ENCODE data around the gene ZNF563. TPM values are rescaled to one million over a fixed set of nuclear protein-coding genes. Genes with fewer than 3 reads are reported as not detected.
"Not testable (repeated sequence)": the region's sequence is repeated elsewhere in the genome, so short reads cannot be mapped to it uniquely, and the experiment has no call there.

Gene ZNF563
- 4.1 TPM for total RNA-seq
- polyA plus RNA-seq (ENCODE audit: insufficient read depth in 1 of 8, insufficient read length in 8 of 8, low replicate concordance in 1 of 8): 1 to 10 TPM; 1.7 to 3.3 (median 2.0) TPM
- long read RNA-seq, donor 1: 0 reads
- long read RNA-seq, donor 2, partial matches to known transcripts: 0 of 1 reads
- long read RNA-seq, donor 2, other reads (novel, unspliced or antisense): 0 of 1 reads
- long read RNA-seq, donor 3: 0 reads
- long read RNA-seq, donor 4: 0 reads
- long read RNA-seq, donor 5, partial matches to known transcripts: 0 of 1 reads
- long read RNA-seq, donor 5, other reads (novel, unspliced or antisense): 0 of 1 reads
- long read RNA-seq, donor 6, partial matches to known transcripts: 0 of 1 reads
- long read RNA-seq, donor 6, other reads (novel, unspliced or antisense): 0 of 1 reads
- long read RNA-seq, donor 7, partial matches to known transcripts: 0 of 1 reads
- long read RNA-seq, donor 7, other reads (novel, unspliced or antisense): 0 of 1 reads
- long read RNA-seq, donor 8, partial matches to known transcripts: 0 of 3 reads
- long read RNA-seq, donor 8, other reads (novel, unspliced or antisense): 0 of 3 reads
- long read RNA-seq, donor 9, partial matches to known transcripts: 0 of 1 reads
- long read RNA-seq, donor 9, other reads (novel, unspliced or antisense): 0 of 1 reads
- long read RNA-seq, donor 10, partial matches to known transcripts: 0 of 1 reads
- long read RNA-seq, donor 10, other reads (novel, unspliced or antisense): 0 of 1 reads
- long read RNA-seq, donor 11: 0 reads

DNA sequence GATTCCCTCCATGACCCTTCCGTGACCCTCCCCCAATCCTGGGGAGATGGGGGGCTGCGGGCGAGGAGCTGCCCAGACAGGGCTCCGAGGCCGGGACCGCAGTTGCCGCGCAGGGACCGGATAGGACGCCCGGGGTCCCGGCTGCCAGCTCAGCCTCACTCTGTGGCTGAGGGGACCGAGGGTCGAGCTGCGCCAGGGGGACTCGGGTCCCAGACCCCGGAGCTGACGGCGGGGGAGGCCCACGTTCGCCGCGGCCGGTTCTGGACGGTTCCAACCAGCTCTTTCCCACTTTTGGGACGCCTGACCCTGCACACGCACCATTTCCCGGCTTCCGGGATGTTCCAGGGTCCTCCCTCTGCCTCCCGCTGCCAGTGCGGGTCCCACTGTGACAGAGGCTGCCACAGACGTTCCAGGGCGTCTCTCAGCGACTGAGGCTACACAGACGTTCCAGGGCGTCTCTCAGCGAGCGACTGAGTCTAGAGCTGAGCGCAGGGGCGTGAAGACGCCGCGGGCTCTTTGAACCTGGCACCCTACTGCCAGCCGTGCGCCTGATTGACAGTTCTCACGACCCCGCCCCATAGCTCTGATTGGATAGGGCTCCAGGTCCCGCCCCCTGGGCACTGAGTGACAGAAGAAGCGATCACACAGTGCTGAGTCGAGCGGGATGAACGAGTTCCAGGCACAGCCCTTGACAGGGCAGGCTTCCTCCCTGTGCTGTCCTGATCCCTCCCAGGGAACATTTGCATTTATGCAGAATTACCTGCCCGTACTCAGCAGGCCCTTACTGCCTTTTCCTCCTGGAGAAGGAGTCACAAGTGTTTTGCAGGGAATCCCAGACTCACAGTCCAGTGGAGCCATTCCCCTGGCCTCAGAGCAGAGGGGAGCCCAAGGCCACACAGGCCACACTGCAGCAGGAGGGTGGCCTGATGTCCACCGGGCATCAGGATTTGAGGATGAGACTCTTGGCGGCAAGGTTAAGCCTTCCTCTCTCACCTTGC is at the start of gene ZNF563:
ZNF563 (minus strand) TSS at position 472 of the 998 bp plus-strand sequence; CDS start at position 321, 151 bp downstream.
- DNase-seq: peak; percentile 98
- no peaks in the 10 kb centered on the region for H3K36me3 ChIP-seq (ENCODE audit: control insufficient read depth, insufficient read depth, low read length)
- WGBS (ENCODE audit: insufficient coverage): under 1% methylated on average over 50 of the region's 55 CpGs
- peak within 1 kb of the TSS; percentile 85 for H3K27ac ChIP-seq (ENCODE audit: low read length)
- peaks cover 14% of the 10 kb centered on the region for H3K4me1 ChIP-seq (ENCODE audit: control insufficient read depth, insufficient read depth, low read length)
- no peaks in the 10 kb centered on the region for H3K9me3 ChIP-seq (replicated peaks; ENCODE audit: control insufficient read depth, low read depth, low read length)
- peak within 1 kb of the TSS; percentile 97 for H3K4me3 ChIP-seq (ENCODE audit: low read length)
- no peaks in the 10 kb centered on the region for H3K27me3 ChIP-seq (ENCODE audit: control insufficient read depth, insufficient read depth, low read length)

DNA sequence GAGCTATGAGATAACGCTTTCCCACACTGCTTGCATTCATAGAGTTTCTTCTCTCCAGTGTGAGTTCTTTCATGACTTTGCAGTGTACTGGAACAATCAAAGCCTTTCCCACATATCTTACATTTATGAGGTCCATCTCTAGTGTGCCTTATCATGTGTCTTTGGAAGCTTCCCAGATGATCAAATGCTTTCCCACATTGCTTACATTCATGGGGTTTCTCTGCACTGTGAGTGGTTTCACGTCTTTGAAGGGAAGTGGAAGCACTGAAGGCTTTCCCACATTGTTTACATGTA is 47.0 kb upstream of the ZNF563 start:
- H3K36me3 ChIP-seq (ENCODE audit: control insufficient read depth, insufficient read depth, low read length): peaks cover 4% of the 10 kb centered on the region
- WGBS (ENCODE audit: insufficient coverage): no CpG with 5 or more reads among the region's 2 CpGs
- H3K27ac ChIP-seq (ENCODE audit: low read length): no peak overlapping the region
- no peaks in the 10 kb centered on the region for H3K4me1 ChIP-seq (ENCODE audit: control insufficient read depth, insufficient read depth, low read length)
- no peaks in the 10 kb centered on the region for H3K27me3 ChIP-seq (ENCODE audit: control insufficient read depth, insufficient read depth, low read length)
- DNase-seq: no peak
- H3K4me3 ChIP-seq (ENCODE audit: low read length): no peak overlapping the region
- peaks cover 4% of the 10 kb centered on the region for H3K9me3 ChIP-seq (replicated peaks; ENCODE audit: control insufficient read depth, low read depth, low read length)

DNA sequence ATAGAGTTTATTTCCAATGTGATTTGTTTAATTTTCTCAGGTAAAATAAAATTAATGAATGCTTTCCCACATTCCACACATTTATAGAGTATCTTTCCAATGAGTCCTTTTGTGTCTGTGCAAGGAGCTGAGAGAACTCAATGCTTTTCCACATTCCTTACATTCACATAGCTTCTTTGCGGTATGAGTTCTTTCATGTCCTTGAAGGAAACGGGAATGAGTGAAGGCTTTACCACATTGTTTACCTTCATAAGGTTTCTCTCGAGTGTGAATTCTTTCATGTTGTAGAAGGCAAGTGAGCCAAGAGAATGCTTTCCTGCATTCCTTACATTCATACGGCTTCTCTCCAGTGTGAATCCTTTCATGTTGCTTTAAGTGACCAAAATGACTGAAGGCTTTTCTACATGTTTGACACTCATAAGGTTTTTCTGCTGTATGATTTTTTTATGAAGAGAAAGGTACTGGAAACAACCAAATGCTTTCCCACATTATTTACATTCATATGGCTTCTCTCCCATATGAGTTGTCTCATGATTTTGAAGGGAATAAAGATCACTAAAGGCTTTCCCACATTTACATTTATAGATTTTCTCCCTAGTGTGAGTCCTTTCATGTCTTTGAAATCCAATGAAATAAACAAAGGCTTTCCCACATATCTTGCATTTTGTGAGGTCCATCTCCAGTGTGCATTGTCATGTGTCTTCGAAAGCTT is 46.5 kb upstream of the ZNF563 start:
- Histone ChIP-seq H3K4me3 (ENCODE audit: low read length) (no peak overlapping the region), H3K9me3 (replicated peaks; ENCODE audit: control insufficient read depth, low read depth, low read length) (peaks cover 4% of the 10 kb centered on the region), H3K27me3 (ENCODE audit: control insufficient read depth, insufficient read depth, low read length) (no peaks in the 10 kb centered on the region), H3K27ac (ENCODE audit: low read length) (no peak overlapping the region), H3K4me1 (ENCODE audit: control insufficient read depth, insufficient read depth, low read length) (no peaks in the 10 kb centered on the region), H3K36me3 (ENCODE audit: control insufficient read depth, insufficient read depth, low read length) (peaks cover 4% of the 10 kb centered on the region)
- DNase-seq: no peak
- WGBS (ENCODE audit: insufficient coverage): no CpG with 5 or more reads among the region's 5 CpGs

DNA sequence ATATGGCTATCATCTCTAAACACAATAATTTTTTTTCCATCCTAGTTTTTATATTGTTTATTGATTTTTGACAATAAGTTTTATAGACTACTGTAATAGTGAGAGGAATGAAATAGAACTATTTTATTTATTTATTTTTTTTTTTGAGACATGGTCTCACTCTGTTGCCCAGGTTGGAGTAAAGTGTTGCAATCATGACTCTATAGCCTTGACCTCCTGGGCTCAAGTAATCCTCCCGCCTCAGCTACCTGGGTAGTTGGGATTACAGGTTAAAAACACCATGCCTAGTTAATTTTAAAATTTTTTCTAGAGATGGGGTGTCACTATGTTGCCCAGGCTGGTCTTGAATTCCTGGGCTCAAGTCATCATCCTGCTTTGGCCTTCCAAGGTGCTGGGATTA is 40.6 kb upstream of the ZNF563 start:
- Histone ChIP-seq H3K9me3 (replicated peaks; ENCODE audit: control insufficient read depth, low read depth, low read length) (no peaks in the 10 kb centered on the region), H3K27me3 (ENCODE audit: control insufficient read depth, insufficient read depth, low read length) (no peaks in the 10 kb centered on the region), H3K4me1 (ENCODE audit: control insufficient read depth, insufficient read depth, low read length) (no peaks in the 10 kb centered on the region), H3K27ac (ENCODE audit: low read length) (no peak overlapping the region), H3K4me3 (ENCODE audit: low read length) (no peak overlapping the region), H3K36me3 (ENCODE audit: control insufficient read depth, insufficient read depth, low read length) (no peaks in the 10 kb centered on the region)
- no CpG with 5 or more reads among the region's 1 CpG for WGBS (ENCODE audit: insufficient coverage)
- DNase-seq: no peak

DNA sequence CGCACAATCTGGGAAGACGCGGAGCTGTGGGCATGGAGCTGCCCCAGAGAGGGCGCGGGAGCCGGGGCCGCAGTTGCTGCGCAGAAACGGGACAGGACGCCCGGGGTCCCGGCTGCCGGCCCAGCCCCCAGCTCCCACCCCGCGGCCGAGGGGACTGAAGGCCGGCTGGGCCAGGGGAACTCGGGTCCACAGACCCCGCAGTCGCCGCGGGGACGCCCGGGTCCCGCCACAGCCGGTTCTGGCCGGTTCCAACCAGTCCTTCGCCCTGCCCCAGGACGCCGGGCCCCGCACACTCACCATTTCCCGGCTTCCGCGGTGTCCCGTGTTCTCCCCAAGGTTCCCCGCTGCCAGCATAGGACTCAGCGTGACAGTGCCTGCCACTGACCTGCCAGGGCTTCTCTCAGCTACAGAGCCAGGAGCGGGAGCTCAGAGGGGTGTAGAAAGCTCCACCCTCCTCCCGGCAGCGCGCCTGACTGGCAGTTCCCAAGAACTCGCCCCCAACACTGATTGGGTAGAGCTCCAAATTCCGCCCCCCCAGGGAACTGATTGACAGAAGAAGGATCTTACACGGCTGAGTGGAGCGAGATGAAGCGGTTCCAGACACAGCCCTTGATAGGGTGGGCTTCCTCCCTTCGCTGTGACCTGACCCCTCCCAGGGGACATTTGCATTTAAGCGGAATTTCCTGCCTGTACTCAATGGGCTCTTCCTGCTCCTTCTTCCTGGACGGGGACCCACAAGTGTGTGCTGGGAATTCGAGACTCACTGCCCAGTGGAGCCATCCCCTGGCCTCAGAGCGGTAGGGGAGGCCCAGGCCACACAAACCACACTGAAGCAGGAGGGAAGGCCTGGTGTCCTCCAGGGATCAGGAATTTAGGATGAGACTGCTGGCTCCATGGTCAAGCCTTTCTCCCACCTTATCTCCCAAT is 32.1 kb upstream of the ZNF563 start, which contains the start of gene ZNF442:
ZNF442 (minus strand) TSS at position 448 of the 927 bp plus-strand sequence. CDS start 2,052 bp downstream, outside the sequence.
- Histone ChIP-seq H3K4me3 (ENCODE audit: low read length) (peak within 1 kb of the TSS; percentile 85), H3K36me3 (ENCODE audit: control insufficient read depth, insufficient read depth, low read length) (no peaks in the 10 kb centered on the region), H3K4me1 (ENCODE audit: control insufficient read depth, insufficient read depth, low read length) (peaks cover 9% of the 10 kb centered on the region), H3K27me3 (ENCODE audit: control insufficient read depth, insufficient read depth, low read length) (no peaks in the 10 kb centered on the region), H3K27ac (ENCODE audit: low read length) (peak within 1 kb of the TSS; percentile 95), H3K9me3 (replicated peaks; ENCODE audit: control insufficient read depth, low read depth, low read length) (no peaks in the 10 kb centered on the region)
- peak; percentile 99 for DNase-seq
- WGBS (ENCODE audit: insufficient coverage): under 1% methylated on average over 44 of the region's 51 CpGs

DNA sequence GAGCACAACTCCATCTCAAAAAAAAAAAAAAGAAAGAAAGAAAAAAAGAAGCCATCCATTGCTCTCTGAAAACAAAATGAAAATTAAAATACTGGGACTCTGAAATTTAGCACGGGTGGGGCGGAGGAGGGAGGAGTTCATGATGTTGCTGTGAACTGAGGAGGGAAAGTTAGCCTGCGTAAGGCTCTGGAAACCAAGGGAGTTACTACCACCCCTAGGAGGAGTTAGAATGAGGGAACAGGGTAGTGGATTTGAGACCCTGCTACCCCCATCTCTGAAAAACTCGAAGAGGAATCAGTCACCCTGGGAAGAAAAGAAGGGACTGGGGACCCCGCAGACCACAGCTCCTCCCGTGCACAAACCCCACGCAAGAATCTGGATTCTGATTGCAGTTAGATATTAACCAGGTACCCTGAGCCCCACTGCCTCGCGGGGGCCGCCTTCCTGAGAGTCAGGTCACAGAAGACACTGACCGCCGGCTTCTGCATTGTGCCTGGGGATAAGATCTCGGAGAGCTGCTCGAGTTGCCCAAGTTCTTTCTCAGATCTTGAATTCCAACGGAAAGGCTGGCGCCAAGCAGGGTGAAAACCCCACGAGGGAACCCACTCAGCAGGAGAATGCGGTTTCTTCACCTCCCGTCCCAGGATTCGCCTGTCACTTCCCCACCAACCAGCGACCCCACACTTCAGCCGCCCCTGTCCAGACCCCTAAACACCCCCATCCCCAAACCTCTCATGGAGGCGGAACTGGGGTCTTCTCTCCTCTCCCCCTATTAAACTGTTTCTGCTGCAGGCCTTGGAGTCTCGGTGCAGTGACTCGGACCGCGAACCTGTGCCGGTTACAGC is 31.2 kb upstream of the ZNF563 start:
- Histone ChIP-seq H3K9me3 (replicated peaks; ENCODE audit: control insufficient read depth, low read depth, low read length) (no peaks in the 10 kb centered on the region), H3K27me3 (ENCODE audit: control insufficient read depth, insufficient read depth, low read length) (no peaks in the 10 kb centered on the region), H3K27ac (ENCODE audit: low read length) (peak overlapping the region; percentile 95), H3K4me3 (ENCODE audit: low read length) (peak overlapping the region; percentile 85), H3K36me3 (ENCODE audit: control insufficient read depth, insufficient read depth, low read length) (no peaks in the 10 kb centered on the region), H3K4me1 (ENCODE audit: control insufficient read depth, insufficient read depth, low read length) (peaks cover 9% of the 10 kb centered on the region)
- under 1% methylated on average over 23 of the region's 28 CpGs for WGBS (ENCODE audit: insufficient coverage)
- DNase-seq: peak; percentile 49

DNA sequence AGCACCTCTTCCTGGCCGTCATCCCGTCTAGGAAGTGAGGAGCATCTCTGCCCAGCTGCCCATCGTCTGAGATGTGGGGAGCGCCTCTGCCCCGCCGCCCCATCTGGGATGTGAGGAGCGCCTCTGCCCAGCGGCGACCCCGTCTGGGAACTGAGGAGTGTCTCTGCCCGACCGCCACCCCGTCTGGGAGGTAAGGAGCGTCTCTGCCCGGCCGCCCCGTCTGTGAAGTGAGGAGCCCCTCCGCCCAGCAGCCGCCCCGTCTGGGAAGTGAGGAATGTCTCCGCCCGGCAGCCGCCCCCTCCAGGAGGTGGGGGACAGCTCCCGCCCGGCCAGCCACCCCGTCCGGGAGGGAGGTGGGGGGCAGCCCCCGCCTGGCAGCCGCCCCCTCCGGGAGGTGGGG is 28.8 kb upstream of the ZNF563 start:
- H3K9me3 ChIP-seq (replicated peaks; ENCODE audit: control insufficient read depth, low read depth, low read length); H3K27me3 ChIP-seq (ENCODE audit: control insufficient read depth, insufficient read depth, low read length); H3K4me3 ChIP-seq (ENCODE audit: low read length); H3K36me3 ChIP-seq (ENCODE audit: control insufficient read depth, insufficient read depth, low read length); DNase-seq; H3K4me1 ChIP-seq (ENCODE audit: control insufficient read depth, insufficient read depth, low read length); H3K27ac ChIP-seq (ENCODE audit: low read length): not testable (repeated sequence)
- WGBS (ENCODE audit: insufficient coverage): 96% methylated on average over 20 of the region's 30 CpGs

DNA sequence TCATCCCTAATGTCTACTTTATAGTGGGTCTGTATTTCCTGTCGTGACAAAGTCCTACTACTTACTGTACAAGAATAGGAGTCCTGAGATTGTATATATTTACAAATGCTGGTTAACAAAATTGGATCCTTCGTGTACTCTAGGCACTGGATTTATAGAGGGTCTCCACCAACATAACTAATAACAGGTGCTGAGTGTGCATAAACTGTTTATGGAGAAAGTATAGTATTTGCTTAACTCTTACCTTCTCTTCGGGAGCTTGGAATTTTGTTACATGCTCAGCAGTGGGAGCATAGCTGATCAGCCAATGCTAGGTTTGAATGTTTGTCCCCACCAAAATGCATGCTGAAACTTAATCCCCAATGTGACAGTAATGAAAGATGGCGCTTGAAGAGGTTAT is 19.9 kb upstream of the ZNF563 start:
- H3K4me3 ChIP-seq (ENCODE audit: low read length): no peak overlapping the region
- 92% methylated on average over 2 of the region's 4 CpGs for WGBS (ENCODE audit: insufficient coverage)
- no peak overlapping the region for H3K27ac ChIP-seq (ENCODE audit: low read length)
- H3K4me1 ChIP-seq (ENCODE audit: control insufficient read depth, insufficient read depth, low read length): no peaks in the 10 kb centered on the region
- peaks cover 50% of the 10 kb centered on the region for H3K9me3 ChIP-seq (replicated peaks; ENCODE audit: control insufficient read depth, low read depth, low read length)
- H3K27me3 ChIP-seq (ENCODE audit: control insufficient read depth, insufficient read depth, low read length): no peaks in the 10 kb centered on the region
- H3K36me3 ChIP-seq (ENCODE audit: control insufficient read depth, insufficient read depth, low read length): peaks cover 13% of the 10 kb centered on the region
- no peak for DNase-seq

All from muscle of leg (tissue), 16 donors.